Heart right ventricle (tissue), 16 donors: ENCODE measurements around the gene SYNJ2. TPM values are rescaled to one million over a fixed set of nuclear protein-coding genes. Genes with fewer than 3 reads are reported as not detected.

Experiments
- ATAC-seq, 8 donors: fragments of 200-7000 bp; cut with Tn5 transposase; one replicate each; pipeline ENCODE4 v1.9.1; 2020; ENCODE audit warnings: mild to moderate bottlenecking in 8 of 8, moderate library complexity in 8 of 8, moderate number of reproducible peaks in 1 of 8
- DNase-seq, 2 donors: peaks; one replicate each; pipeline ENCODE4 v3.0.0-alpha.2; 2020
- H3K27ac ChIP-seq, 10 donors: fragments of 200-600 bp; sonication (generic) in 2 of 10; one replicate each; pipeline versions ENCODE4 v1.5.0 to v1.8.0; 2020 to 2022; ENCODE audit warnings: mild to moderate bottlenecking in 3 of 10
- H3K27me3 ChIP-seq, 7 donors: fragments of 200-600 bp; one replicate each; pipeline ENCODE4 v1.8.0; 2021 to 2022; ENCODE audit warnings: mild to moderate bottlenecking in 2 of 7
- H3K36me3 ChIP-seq, 9 donors: fragments of 200-600 bp; sonication (generic) in 1 of 9; one replicate each; pipeline versions ENCODE4 v1.5.0 to v1.8.0; 2020 to 2022; ENCODE audit warnings: mild to moderate bottlenecking in 2 of 9
- H3K4me1 ChIP-seq, 9 donors: fragments of 200-600 bp; sonication (generic) in 1 of 9; one replicate each; pipeline versions ENCODE4 v1.5.0 to v1.8.0; 2020 to 2022; ENCODE audit warnings: mild to moderate bottlenecking in 4 of 9
- H3K4me3 ChIP-seq, 10 donors: fragments of 200-600 bp; sonication (generic) in 2 of 10; one replicate each; pipeline versions ENCODE4 v1.5.0 to v1.8.0; 2020 to 2022; ENCODE audit warnings: mild to moderate bottlenecking in 7 of 10, moderate library complexity in 2 of 10
- H3K9me3 ChIP-seq, 11 donors: fragments of 200-600 bp in 10 of 11; sonication (generic) in 2 of 11; one replicate each; pipeline versions ENCODE4 v1.5.0 to v1.8.0; 2013 to 2022; ENCODE audit warnings: mild to moderate bottlenecking in 2 of 11, control low read depth in 1 of 11, moderate library complexity in 1 of 11
- CTCF ChIP-seq, 9 donors: fragments of 200-600 bp; sonication (generic) in 2 of 9; IDR thresholded peaks; one replicate each; pipeline versions ENCODE4 v1.5.0 to v1.8.0; 2021 to 2022; ENCODE audit warnings: antibody characterized with exemption in 9 of 9, mild to moderate bottlenecking in 5 of 9, moderate library complexity in 1 of 9
- WGBS, 2 donors: extraction: QIAGEN DNeasy Blood & Tissue Kit; methylation state at CpG; one replicate each; pipeline ENCODE4 v1.1.7; 2013; ENCODE audit warnings: inconsistent platforms in 1 of 2; 5-methylcytosine and 5-hydroxymethylcytosine counted together
- intact Hi-C, 10 donors: fragments of 100-400 bp; cut with DNase I; formaldehyde crosslinking; loops; one replicate each; pipeline versions ENCODE4 v1.11.1 to v1.14.2; 2022
- polyA plus RNA-seq, 2 donors: library from polyadenylated mRNA; stranded (reverse); fragments of 200-250 nt; gene quantifications; one replicate each; pipeline ENCODE4 v1.2.3, GENCODE V29; 2013
- total RNA-seq, 10 donors: library from RNA; stranded (reverse); fragmentation: NEBNext Ultra II Directional in 3 of 10; extraction: Animal tissue kit (Norgen Biotek cat#: 25700) in 3 of 10; gene quantifications; one replicate each; pipeline versions ENCODE4 v1.2.1 to v1.2.4, GENCODE V29; 2021 to 2023
- donor health status: Arrhythmogenic right ventricular cardiomyopathy.
- donor health status: ischemic (EF 13 %, LVEDD 7.1; RV severe dilation, severe dysfunction).
- donor health status: healthy with polysubstance abuse.
- donor health status: DM: no; HTN: yes; CAD: no.
- donor health status: DM: no; HTN: no; CAD: no.
- donor health status: ischemic (EF 25% LVEDD 6.9; RV normal size, moderate dysfunction).
- donor health status: ischemic (EF 25% LVEDD 5.7; RV mildly dilated, moderate dysfunction).
- donor health status: healthy.
- donor health status: DM: yes; HTN: yes; CAD: no.
- donor health status: Ischemic cardiomyopathy.
- donor health status: ischemic (EF 35%, LVEDD 5.7; RV mildly dilated, moderate dysfunction).
- donor health status: nonischemic (EF 11% LVEDD 7.7; RV severe dilation, severe dysfunction).
- donor health status: DM: yes; HTN: yes; CAD: no.
- donor health status: PGD.
- donor health status: ischemic (EF 29% LVEDD 5.4; RV normal size, mild dysfunction).
- donor health status: nonischemic (EF 23%, LVEDD 6.1; RV moderate dilation, normal function).

Gene SYNJ2
- total and polyA plus RNA-seq, 12 donors = 14.0 to 27.8 (median 19.0) TPM

GRCh38 chr6:158019416-158019815, 37.8 kb downstream of the SYNJ2 start:
- peaks cover 0 to 8% (median 0%) of the 10 kb centered on the region in 9 donors for H3K36me3 ChIP-seq
- no peak overlapping the region for H3K4me3 ChIP-seq
- DNase-seq = no peak
- H3K27ac ChIP-seq = peak overlapping the region in 8 of 10 donors; percentile 8 to 74 (median 57)
- no peaks in the 10 kb centered on the region for H3K27me3 ChIP-seq
- ATAC-seq = peak in 1 of 8 donors; percentile 20
- no peak for TF ChIP-seq CTCF (IDR thresholded peaks at IDR 0.05)
- peaks cover 3 to 51% (median 37%) of the 10 kb centered on the region in 9 donors for H3K4me1 ChIP-seq
- no peaks in the 10 kb centered on the region for H3K9me3 ChIP-seq
- intact Hi-C loops = no loop called here
- whole genome bisulfite sequencing, 2 donors = 91 to 94% methylated on average over 8 of the region's 8 CpGs

GRCh38 chr6:158020272-158020711, 38.6 kb downstream of the SYNJ2 start:
- TF ChIP-seq CTCF (IDR thresholded peaks at IDR 0.05) = no peak
- WGBS, 2 donors = 96 to 97% methylated on average over 6 of the region's 6 CpGs
- Histone ChIP-seq H3K4me3 (no peak overlapping the region), H3K4me1 (peaks cover 3 to 54% (median 37%) of the 10 kb centered on the region in 9 donors), H3K27me3 (no peaks in the 10 kb centered on the region), H3K9me3 (no peaks in the 10 kb centered on the region), H3K36me3 (peaks cover 0 to 8% (median 0%) of the 10 kb centered on the region in 9 donors), H3K27ac (peak overlapping the region in 3 of 10 donors; percentile 17 to 59 (median 57))
- intact Hi-C loops = no loop called here
- DNase-seq (no peak), ATAC-seq (no peak)

- no peaks in the 10 kb centered on the region for H3K27me3 ChIP-seq
- no peak for TF ChIP-seq CTCF (IDR thresholded peaks at IDR 0.05)
- H3K4me3 ChIP-seq = no peak overlapping the region
- peak overlapping the region in 4 of 10 donors; percentile 8 to 59 (median 37) for H3K27ac ChIP-seq
- ATAC-seq = no peak
- peaks cover 0 to 8% (median 0%) of the 10 kb centered on the region in 9 donors for H3K36me3 ChIP-seq
- peaks cover 3 to 58% (median 38%) of the 10 kb centered on the region in 9 donors for H3K4me1 ChIP-seq
- DNase-seq = no peak
- 68 to 83% methylated on average over 2 of the region's 2 CpGs for WGBS, 2 donors
- intact Hi-C loops = no loop called here
- H3K9me3 ChIP-seq = no peaks in the 10 kb centered on the region
Observed at GRCh38 chr6:158020811-158021210, 39.1 kb downstream of the SYNJ2 start.

GRCh38 chr6:158021376-158021775, 39.7 kb downstream of the SYNJ2 start:
- peak overlapping the region in 4 of 10 donors; percentile 8 to 59 (median 37) for H3K27ac ChIP-seq
- ATAC-seq = no peak
- peaks cover 0 to 8% (median 0%) of the 10 kb centered on the region in 9 donors for H3K36me3 ChIP-seq
- H3K4me1 ChIP-seq = peaks cover 6 to 61% (median 43%) of the 10 kb centered on the region in 9 donors
- WGBS, 2 donors = 91 to 97% methylated on average over 4 of the region's 4 CpGs
- no peaks in the 10 kb centered on the region for H3K27me3 ChIP-seq
- H3K4me3 ChIP-seq = no peak overlapping the region
- intact Hi-C loops = no loop called here
- TF ChIP-seq CTCF (IDR thresholded peaks at IDR 0.05) = no peak
- DNase-seq = no peak
- no peaks in the 10 kb centered on the region for H3K9me3 ChIP-seq
